ENCODE data around the gene C1RL.

DNA sequence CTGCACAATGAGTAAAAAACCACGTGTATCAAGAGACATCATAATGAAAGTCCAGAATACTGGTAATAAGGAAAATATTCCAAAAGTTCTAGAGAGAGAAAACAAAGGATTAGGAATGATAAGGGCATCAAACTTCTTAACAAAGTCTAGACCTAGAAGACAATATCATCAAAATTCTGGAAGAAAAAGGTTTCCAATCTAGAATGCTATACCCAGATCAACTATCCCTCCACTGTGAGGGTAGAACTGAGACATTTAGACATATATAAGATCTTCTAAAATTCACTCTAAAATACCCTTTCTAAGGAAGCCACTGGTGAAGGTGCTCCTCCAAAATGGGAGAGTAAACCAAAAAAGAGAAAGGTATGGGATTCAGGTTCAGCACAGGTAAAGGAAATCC is 2.9 kb downstream of the C1RL start:
- TF ChIP-seq MAFK (IDR thresholded peaks at IDR 0.05; ENCODE audit: low read depth, low read length), result no peak
- TF ChIP-seq, protein P1, sequence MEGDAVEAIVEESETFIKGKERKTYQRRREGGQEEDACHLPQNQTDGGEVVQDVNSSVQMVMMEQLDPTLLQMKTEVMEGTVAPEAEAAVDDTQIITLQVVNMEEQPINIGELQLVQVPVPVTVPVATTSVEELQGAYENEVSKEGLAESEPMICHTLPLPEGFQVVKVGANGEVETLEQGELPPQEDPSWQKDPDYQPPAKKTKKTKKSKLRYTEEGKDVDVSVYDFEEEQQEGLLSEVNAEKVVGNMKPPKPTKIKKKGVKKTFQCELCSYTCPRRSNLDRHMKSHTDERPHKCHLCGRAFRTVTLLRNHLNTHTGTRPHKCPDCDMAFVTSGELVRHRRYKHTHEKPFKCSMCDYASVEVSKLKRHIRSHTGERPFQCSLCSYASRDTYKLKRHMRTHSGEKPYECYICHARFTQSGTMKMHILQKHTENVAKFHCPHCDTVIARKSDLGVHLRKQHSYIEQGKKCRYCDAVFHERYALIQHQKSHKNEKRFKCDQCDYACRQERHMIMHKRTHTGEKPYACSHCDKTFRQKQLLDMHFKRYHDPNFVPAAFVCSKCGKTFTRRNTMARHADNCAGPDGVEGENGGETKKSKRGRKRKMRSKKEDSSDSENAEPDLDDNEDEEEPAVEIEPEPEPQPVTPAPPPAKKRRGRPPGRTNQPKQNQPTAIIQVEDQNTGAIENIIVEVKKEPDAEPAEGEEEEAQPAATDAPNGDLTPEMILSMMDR (conservative IDR thresholded peaks at IDR 0.05; ENCODE audit: low read depth, low read length), result no peak

Measured in IMR-90 (cell line).